Measurements from ENCODE around the gene FAM25G.
"Not testable (repeated sequence)": the region's sequence is repeated elsewhere in the genome, so short reads cannot be mapped to it uniquely, and the experiment has no call there.

The FAM25G gene

GRCh38 chr10:47491600-47491999 is at the start of gene FAM25G:
Gene FAM25G (minus strand): TSS chr10:47491700. CDS start chr10:47491674, 26 bp downstream.
- not testable (repeated sequence) for DNase-seq (ENCODE audit: low spot score)

- DNase-seq (ENCODE audit: low spot score): not testable (repeated sequence)
Observed at GRCh38 chr10:47536430-47536829, 44.9 kb upstream of the FAM25G start.

- DNase-seq (ENCODE audit: low spot score): not testable (repeated sequence)
Observed at GRCh38 chr10:47523475-47523874, 32.0 kb upstream of the FAM25G start, which contains the start of gene AGAP9. Gene AGAP9 (minus strand): TSS chr10:47523638. CDS start chr10:47523526, 112 bp downstream.

- not testable (repeated sequence) for DNase-seq (ENCODE audit: low spot score)
Observed at GRCh38 chr10:47502313-47502712, 10.8 kb upstream of the FAM25G start.

GRCh38 chr10:47494226-47494625 is 2.7 kb upstream of the FAM25G start:
- DNase-seq (ENCODE audit: low spot score): not testable (repeated sequence)

GRCh38 chr10:47489630-47490029 is 1.9 kb downstream of the FAM25G start:
- DNase-seq (ENCODE audit: low spot score): not testable (repeated sequence)

- DNase-seq (ENCODE audit: low spot score): not testable (repeated sequence)
Observed at GRCh38 chr10:47485943-47486342, 5.6 kb downstream of the FAM25G start.

GRCh38 chr10:47484786-47485185 is 6.7 kb downstream of the FAM25G start:
- DNase-seq (ENCODE audit: low spot score): not testable (repeated sequence)

GRCh38 chr10:47483923-47484322 is 7.6 kb downstream of the FAM25G start, which contains the start of gene ANXA8:
Gene ANXA8 (minus strand): TSS chr10:47484115. CDS start chr10:47483933, 182 bp downstream.
- not testable (repeated sequence) for DNase-seq (ENCODE audit: low spot score)

GRCh38 chr10:47482367-47482766 is 9.1 kb downstream of the FAM25G start:
- not testable (repeated sequence) for DNase-seq (ENCODE audit: low spot score)

GRCh38 chr10:47481768-47482181 is 9.7 kb downstream of the FAM25G start:
- DNase-seq (ENCODE audit: low spot score): not testable (repeated sequence)

- not testable (repeated sequence) for DNase-seq (ENCODE audit: low spot score)
Observed at GRCh38 chr10:47481182-47481766, 10.2 kb downstream of the FAM25G start.

GRCh38 chr10:47480133-47480532 is 11.4 kb downstream of the FAM25G start:
- DNase-seq (ENCODE audit: low spot score): not testable (repeated sequence)

- not testable (repeated sequence) for DNase-seq (ENCODE audit: low spot score)
Observed at GRCh38 chr10:47478114-47478513, 13.4 kb downstream of the FAM25G start.

- not testable (repeated sequence) for DNase-seq (ENCODE audit: low spot score)
Observed at GRCh38 chr10:47477078-47477477, 14.4 kb downstream of the FAM25G start.

- not testable (repeated sequence) for DNase-seq (ENCODE audit: low spot score)
Observed at GRCh38 chr10:47475101-47475500, 16.4 kb downstream of the FAM25G start.

- not testable (repeated sequence) for DNase-seq (ENCODE audit: low spot score)
Observed at GRCh38 chr10:47473516-47473915, 18.0 kb downstream of the FAM25G start.

GRCh38 chr10:47472647-47473046 is 18.9 kb downstream of the FAM25G start:
- not testable (repeated sequence) for DNase-seq (ENCODE audit: low spot score)

- DNase-seq (ENCODE audit: low spot score): not testable (repeated sequence)
Observed at GRCh38 chr10:47472072-47472471, 19.4 kb downstream of the FAM25G start.

- DNase-seq (ENCODE audit: low spot score): not testable (repeated sequence)
Observed at GRCh38 chr10:47468731-47469528, 22.6 kb downstream of the FAM25G start.

GRCh38 chr10:47467957-47468356 is 23.5 kb downstream of the FAM25G start:
- DNase-seq (ENCODE audit: low spot score): not testable (repeated sequence)

- DNase-seq (ENCODE audit: low spot score): not testable (repeated sequence)
Observed at GRCh38 chr10:47467458-47467857, 24.0 kb downstream of the FAM25G start.
